Measurements from ENCODE around the gene PGAM2.

PGAM2 gene

DNA sequence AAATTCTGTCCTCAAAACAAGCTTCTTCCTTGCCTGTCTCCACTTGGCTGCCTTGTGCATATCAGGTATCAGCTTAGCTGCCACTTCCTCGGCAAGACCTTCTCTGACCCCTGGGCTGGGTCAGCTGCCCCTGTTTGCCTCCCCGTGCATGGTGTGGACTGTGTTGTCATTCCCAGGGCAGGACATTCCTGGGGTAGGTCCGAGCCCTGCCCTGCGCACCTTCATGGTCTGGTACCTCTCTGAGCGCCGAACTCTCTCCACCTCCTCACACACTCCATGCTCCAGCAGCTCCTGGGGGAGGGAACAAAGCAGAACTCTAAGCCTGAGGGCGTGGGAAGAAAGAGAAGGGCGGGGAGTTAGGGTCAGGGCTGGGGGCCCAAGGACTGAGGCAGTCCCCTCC lies 13.2 kb upstream of the PGAM2 start:
- TF ChIP-seq, protein P1, sequence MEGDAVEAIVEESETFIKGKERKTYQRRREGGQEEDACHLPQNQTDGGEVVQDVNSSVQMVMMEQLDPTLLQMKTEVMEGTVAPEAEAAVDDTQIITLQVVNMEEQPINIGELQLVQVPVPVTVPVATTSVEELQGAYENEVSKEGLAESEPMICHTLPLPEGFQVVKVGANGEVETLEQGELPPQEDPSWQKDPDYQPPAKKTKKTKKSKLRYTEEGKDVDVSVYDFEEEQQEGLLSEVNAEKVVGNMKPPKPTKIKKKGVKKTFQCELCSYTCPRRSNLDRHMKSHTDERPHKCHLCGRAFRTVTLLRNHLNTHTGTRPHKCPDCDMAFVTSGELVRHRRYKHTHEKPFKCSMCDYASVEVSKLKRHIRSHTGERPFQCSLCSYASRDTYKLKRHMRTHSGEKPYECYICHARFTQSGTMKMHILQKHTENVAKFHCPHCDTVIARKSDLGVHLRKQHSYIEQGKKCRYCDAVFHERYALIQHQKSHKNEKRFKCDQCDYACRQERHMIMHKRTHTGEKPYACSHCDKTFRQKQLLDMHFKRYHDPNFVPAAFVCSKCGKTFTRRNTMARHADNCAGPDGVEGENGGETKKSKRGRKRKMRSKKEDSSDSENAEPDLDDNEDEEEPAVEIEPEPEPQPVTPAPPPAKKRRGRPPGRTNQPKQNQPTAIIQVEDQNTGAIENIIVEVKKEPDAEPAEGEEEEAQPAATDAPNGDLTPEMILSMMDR (IDR thresholded peaks at IDR 0.05) = no peak

- TF ChIP-seq, protein P1 (IDR thresholded peaks at IDR 0.05) = no peak
Measured at GRCh38 chr7:44077681-44078091, 12.3 kb upstream of the PGAM2 start.

- TF ChIP-seq, protein P1 (IDR thresholded peaks at IDR 0.05) = no peak
Measured at GRCh38 chr7:44077061-44077460, 11.7 kb upstream of the PGAM2 start.

DNA sequence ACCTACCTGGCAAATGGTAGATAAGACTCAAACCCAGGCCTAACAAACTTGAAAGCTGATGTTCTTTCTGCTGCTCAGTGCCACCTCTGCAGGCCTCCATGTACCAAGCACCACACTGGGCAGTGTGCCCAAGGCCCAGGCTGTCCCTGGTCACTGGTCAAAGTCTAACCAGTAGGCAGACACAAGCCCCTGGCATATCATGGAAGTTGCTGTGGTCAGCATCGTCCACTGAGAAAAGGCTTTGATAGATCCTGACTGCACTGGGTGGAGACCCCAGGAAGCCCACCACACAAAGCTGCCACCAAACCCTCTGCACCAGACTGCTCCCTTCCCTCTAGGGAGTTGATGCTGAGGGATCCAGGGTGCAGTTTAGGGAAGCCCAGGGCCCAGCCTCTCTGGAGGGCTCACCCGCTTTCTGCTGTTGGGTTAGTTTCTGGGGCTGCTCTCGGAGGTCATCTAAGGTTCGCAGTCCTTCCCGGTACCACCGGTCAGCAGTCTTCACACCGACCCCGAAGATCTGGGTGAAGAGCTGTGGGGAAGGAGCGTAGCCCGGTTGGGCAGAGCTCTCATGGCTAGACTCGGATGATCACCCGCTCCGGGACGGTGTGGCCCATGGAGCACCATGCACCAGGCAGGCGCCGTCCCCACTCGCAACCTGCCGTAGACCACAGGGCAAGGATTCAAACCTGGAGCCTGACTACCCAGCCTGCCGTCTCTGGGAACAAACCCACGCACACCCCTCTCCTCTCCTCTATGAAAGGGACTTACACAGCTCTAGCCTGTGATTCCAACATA lies 10.9 kb upstream of the PGAM2 start:
- TF ChIP-seq, protein P1 (IDR thresholded peaks at IDR 0.05) = no peak

DNA sequence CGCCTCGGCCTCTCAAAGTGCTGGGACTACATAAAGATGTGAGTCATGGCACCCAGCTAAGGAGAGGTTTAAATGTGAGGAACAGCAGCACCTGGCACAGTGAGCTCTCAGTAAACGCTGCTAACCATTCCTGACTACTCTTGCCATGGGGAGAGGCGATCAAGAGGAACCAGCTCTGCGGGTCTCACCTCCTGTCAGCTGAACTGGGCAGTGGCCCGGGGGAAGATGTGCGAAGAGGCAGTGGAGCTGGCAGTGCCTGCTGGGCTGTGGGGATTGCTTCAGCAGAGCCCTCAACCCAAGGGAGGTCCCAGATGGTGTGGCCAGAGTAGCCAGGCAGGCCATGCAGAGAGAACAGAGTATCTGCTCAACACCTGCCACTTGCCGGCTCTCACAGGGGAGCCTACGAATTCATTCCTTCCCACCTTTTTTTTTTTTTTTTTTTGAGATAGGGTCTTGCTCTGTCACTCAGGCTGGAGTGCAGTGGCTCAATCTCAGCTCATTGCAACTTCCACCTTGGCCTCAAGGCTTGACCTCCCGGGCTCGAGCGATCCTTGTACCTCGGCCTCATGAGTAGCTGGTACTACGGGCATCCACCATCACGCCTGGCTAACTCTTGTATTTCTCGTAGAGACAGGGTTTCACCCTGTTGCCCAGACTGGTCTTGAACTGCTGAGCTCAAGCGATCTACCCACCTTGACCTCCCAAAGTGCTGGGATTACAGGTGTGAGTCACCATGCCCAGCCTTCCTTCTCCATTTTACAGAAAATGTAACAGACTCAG lies 10.1 kb upstream of the PGAM2 start:
- TF ChIP-seq, protein P1 (IDR thresholded peaks at IDR 0.05) = no peak

DNA sequence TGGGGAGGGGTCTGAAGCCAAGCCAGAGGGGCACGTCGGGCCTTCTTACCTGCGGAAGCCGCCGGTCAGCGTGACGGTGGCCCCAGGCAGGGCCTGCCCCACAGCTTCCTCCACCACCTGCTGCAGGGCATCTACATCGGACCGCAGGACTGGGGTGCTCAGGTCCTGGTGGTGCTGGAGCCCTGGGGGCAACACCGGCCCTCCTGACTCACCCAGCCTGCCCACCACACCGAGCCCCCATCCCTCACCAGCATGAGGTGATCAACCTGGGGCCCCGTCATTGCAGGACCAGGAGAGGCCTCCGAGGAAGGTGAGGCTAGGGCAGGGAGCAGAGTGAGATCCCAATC lies 9.0 kb upstream of the PGAM2 start:
- TF ChIP-seq, protein P1 (IDR thresholded peaks at IDR 0.05) = no peak

- TF ChIP-seq, protein P1 (IDR thresholded peaks at IDR 0.05) = no peak
Measured at GRCh38 chr7:44073664-44074348, 8.4 kb upstream of the PGAM2 start.

Data from LNCAP (cell line).